Thymus (tissue), 11 donors: Measurements from ENCODE around the gene CPD. TPM values are rescaled to one million over a fixed set of nuclear protein-coding genes. Genes with fewer than 3 reads are reported as not detected.
"Not testable (repeated sequence)": the region's sequence is repeated elsewhere in the genome, so short reads cannot be mapped to it uniquely, and the experiment has no call there.

Experiments used
- DNase-seq, 9 donors: peaks; one replicate each; pipeline ENCODE4 v3.0.0-alpha.2; 2013; ENCODE audit warnings: low spot score in 9 of 9, low read depth in 6 of 9, missing footprints in 1 of 9
- H3K27ac ChIP-seq, 2 donors: one replicate each; pipeline ENCODE4 v1.5.1; 2013; ENCODE audit warnings: control low read depth in 1 of 2, low read depth in 1 of 2, low read length in 1 of 2, mild to moderate bottlenecking in 1 of 2, moderate library complexity in 1 of 2
- H3K27me3 ChIP-seq, 2 donors: one replicate each; pipeline ENCODE4 v1.5.1; 2013; ENCODE audit warnings: low read length in 1 of 2; ENCODE audit not compliant: control insufficient read depth in 2 of 2, insufficient read depth in 1 of 2
- H3K36me3 ChIP-seq, 2 donors: one replicate each; pipeline ENCODE4 v1.5.1; 2013; ENCODE audit warnings: low read length in 1 of 2, mild to moderate bottlenecking in 1 of 2, moderate library complexity in 1 of 2; ENCODE audit not compliant: control insufficient read depth in 2 of 2, insufficient read depth in 2 of 2
- H3K4me1 ChIP-seq, 2 donors: one replicate each; pipeline ENCODE4 v1.5.1; 2013; ENCODE audit warnings: low read length in 2 of 2; ENCODE audit not compliant: control insufficient read depth in 2 of 2, insufficient read depth in 2 of 2
- H3K4me3 ChIP-seq, 2 donors: one replicate each; pipeline ENCODE4 v1.5.1; 2013; ENCODE audit warnings: low read length in 2 of 2, control low read depth in 1 of 2, mild to moderate bottlenecking in 1 of 2
- H3K9me3 ChIP-seq, 2 donors: one replicate each; pipeline ENCODE4 v1.5.1; 2013; ENCODE audit warnings: low read length in 1 of 2, mild to moderate bottlenecking in 1 of 2; ENCODE audit not compliant: control insufficient read depth in 2 of 2, insufficient read depth in 1 of 2
- WGBS: extraction: QIAGEN DNeasy Blood & Tissue Kit; methylation state at CpG from one replicate; pipeline ENCODE4 v1.1.7; 2013; 5-methylcytosine and 5-hydroxymethylcytosine counted together
- polyA plus RNA-seq: library from polyadenylated mRNA; stranded (reverse); fragments of 200-250 nt; gene quantifications from one replicate; pipeline ENCODE4 v1.2.3, GENCODE V29; 2013
- total RNA-seq: library from RNA; stranded (reverse); fragments of 120-200 nt; gene quantifications from one replicate; pipeline ENCODE4 v1.2.4, GENCODE V29; 2013
- donor health status: healthy.

Gene CPD
- total and polyA plus RNA-seq, 2 donors, result 11.2 to 14.3 TPM

DNA sequence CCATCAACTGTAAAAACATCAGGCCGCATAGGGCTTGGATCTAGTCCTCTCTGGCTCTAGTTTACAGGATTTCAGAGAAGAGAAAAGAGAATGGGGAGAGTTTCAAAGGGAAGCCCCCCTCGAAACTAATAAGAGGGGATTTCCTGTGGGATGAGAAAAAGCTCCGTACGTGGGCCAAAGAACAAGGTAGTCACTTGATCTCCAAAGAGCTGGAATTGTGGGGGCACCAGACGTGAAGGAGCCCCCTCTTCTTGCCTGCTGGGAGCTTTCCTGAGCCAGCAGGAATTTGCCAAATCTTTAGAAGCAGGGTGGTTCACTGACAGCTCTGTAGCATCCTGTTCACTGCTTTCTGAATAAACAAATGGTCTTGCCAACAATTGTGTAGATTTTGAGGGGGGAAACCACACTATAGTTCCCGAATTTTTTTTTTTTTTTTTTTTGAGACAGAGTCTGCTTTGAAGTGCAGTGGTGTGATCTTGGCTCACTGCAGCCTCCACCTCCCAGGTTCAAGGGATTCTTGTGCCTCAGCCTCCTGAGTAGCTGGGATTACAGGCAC, 37.8 kb upstream of the CPD start:
- Histone ChIP-seq H3K36me3 (no peaks in the 10 kb centered on the region), H3K27me3 (no peaks in the 10 kb centered on the region), H3K4me1 (no peaks in the 10 kb centered on the region), H3K4me3 (no peak overlapping the region), H3K27ac (peak overlapping the region; percentile 40 to 45), H3K9me3 (no peaks in the 10 kb centered on the region)
- 83% methylated on average over 6 of the region's 6 CpGs for WGBS
- DNase-seq, result no peak

DNA sequence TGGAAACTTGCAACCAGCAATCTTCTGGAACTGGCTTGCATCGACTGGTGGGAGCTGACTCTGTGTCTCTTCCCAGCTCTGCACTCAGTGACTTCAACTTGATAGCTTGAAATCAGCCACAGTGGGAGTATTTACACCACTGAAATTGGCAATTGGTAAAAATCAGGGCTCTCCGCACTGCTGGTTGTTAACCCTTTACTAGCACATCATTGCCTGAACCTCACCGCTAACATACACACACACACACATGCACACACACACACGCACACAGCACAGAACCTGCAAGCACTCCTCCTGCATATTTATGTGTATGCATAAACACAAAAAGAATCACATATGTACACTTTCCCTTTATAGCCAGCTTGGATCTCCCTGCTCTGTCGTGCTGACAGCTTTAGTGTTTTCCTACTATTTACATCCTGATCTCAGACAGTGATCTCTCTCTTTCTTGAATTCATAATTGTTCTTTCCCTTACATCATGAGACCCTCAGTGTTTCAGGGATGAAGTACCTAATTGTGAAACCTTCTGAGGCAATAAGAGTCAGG, 37.0 kb upstream of the CPD start:
- H3K27ac ChIP-seq, result no peak overlapping the region
- H3K4me1 ChIP-seq, result no peaks in the 10 kb centered on the region
- 98% methylated on average over 5 of the region's 5 CpGs for WGBS

DNA sequence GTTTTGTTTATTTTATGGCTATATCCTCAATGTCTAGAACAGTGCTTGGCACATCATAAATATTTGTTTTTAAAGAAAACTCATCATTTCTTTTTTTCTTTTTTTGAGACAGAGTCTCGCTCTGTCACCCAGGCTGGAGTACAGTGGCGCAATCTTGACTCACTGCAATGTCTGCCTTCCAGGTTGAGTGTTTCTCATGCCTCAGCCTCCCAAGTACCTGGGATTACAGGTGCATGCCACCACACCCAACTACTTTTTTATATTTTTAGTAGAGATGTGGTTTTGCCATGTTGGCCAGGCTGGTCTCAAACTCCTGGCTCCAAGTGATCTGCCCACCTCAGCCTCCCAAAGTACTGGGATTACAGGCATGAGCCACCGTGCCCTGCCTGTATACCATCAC, 35.5 kb upstream of the CPD start:
- not testable (repeated sequence) for DNase-seq, H3K27me3 ChIP-seq, H3K4me3 ChIP-seq, H3K9me3 ChIP-seq, H3K27ac ChIP-seq, H3K36me3 ChIP-seq, H3K4me1 ChIP-seq
- WGBS, result 96% methylated on average over 3 of the region's 3 CpGs

More for the DNA sequence above, 37.0 kb upstream of the CPD start:
- no peak for DNase-seq
- no peaks in the 10 kb centered on the region for H3K9me3 ChIP-seq
- H3K4me3 ChIP-seq, result no peak overlapping the region
- H3K27me3 ChIP-seq, result no peaks in the 10 kb centered on the region
- H3K36me3 ChIP-seq, result no peaks in the 10 kb centered on the region

GRCh38 chr17:30343796-30344195, 34.9 kb upstream of the CPD start:
- no peaks in the 10 kb centered on the region for H3K36me3 ChIP-seq
- no peaks in the 10 kb centered on the region for H3K9me3 ChIP-seq
- 93% methylated on average over 4 of the region's 4 CpGs for WGBS
- H3K4me3 ChIP-seq, result no peak overlapping the region
- DNase-seq, result no peak
- H3K27ac ChIP-seq, result no peak overlapping the region
- no peaks in the 10 kb centered on the region for H3K4me1 ChIP-seq
- H3K27me3 ChIP-seq, result no peaks in the 10 kb centered on the region

DNA sequence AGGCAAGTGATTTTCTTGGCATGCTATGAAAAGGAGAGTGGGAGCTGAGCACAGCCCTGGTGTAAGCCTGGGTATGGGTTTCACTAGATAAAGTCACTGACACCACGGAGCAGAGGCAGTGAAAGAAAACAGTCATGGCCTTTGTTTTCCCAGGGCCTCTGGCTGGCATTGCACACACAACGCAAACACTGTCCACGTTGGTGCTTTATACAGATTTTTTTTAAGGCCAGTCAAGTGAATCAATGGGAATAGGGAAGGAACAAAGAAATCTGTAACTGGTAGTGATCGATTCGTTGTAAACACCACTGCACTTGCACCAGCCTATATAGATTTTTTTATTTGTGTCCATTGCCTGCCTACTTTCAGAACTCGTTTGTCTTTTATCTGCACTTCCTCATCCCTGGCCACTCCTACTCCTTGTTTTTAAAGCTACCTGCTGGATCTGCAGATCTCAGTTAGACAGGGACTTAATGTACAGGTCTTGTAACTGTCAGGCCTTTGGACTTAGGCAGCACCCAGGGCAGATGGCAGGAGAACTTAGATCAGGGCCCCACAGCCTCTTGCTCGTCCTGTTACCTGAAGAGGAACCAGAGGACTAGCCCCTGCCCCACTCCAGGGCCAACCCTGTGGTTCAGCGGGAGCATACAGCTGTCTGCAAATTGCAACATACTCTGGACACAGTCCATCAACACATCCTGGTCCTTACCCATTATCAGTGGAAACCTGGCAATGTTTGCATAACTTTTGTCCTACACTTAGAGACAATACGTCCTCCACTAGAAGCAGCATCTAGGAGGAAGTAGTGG, 34.2 kb upstream of the CPD start:
- WGBS, result 71% methylated on average over 9 of the region's 9 CpGs
- no peaks in the 10 kb centered on the region for H3K27me3 ChIP-seq
- no peaks in the 10 kb centered on the region for H3K4me1 ChIP-seq
- no peak overlapping the region for H3K4me3 ChIP-seq
- H3K9me3 ChIP-seq, result no peaks in the 10 kb centered on the region
- H3K36me3 ChIP-seq, result no peaks in the 10 kb centered on the region
- no peak for DNase-seq
- H3K27ac ChIP-seq, result peak overlapping the region in 1 of 2 donors; percentile 26

- Histone ChIP-seq H3K36me3 (no peaks in the 10 kb centered on the region), H3K4me1 (no peaks in the 10 kb centered on the region), H3K9me3 (no peaks in the 10 kb centered on the region), H3K4me3 (no peak overlapping the region), H3K27me3 (no peaks in the 10 kb centered on the region), H3K27ac (no peak overlapping the region)
- 98% methylated on average over 2 of the region's 2 CpGs for WGBS
- no peak for DNase-seq
Measured at GRCh38 chr17:30345089-30345433, 33.7 kb upstream of the CPD start.

GRCh38 chr17:30345527-30346075, 33.1 kb upstream of the CPD start:
- 97% methylated on average over 4 of the region's 4 CpGs for WGBS

GRCh38 chr17:30346221-30346795, 32.4 kb upstream of the CPD start:
- Histone ChIP-seq H3K9me3 (no peaks in the 10 kb centered on the region), H3K36me3 (no peaks in the 10 kb centered on the region), H3K27ac (no peak overlapping the region), H3K4me3 (no peak overlapping the region), H3K4me1 (no peaks in the 10 kb centered on the region), H3K27me3 (no peaks in the 10 kb centered on the region)
- no peak for DNase-seq
- 99% methylated on average over 3 of the region's 3 CpGs for WGBS

More at GRCh38 chr17:30345527-30346075, 33.1 kb upstream of the CPD start:
- no peak for DNase-seq
- H3K27me3 ChIP-seq, result no peaks in the 10 kb centered on the region
- no peak overlapping the region for H3K4me3 ChIP-seq
- no peaks in the 10 kb centered on the region for H3K4me1 ChIP-seq
- H3K27ac ChIP-seq, result peak overlapping the region in 1 of 2 donors; percentile 48
- no peaks in the 10 kb centered on the region for H3K36me3 ChIP-seq
- no peaks in the 10 kb centered on the region for H3K9me3 ChIP-seq

DNA sequence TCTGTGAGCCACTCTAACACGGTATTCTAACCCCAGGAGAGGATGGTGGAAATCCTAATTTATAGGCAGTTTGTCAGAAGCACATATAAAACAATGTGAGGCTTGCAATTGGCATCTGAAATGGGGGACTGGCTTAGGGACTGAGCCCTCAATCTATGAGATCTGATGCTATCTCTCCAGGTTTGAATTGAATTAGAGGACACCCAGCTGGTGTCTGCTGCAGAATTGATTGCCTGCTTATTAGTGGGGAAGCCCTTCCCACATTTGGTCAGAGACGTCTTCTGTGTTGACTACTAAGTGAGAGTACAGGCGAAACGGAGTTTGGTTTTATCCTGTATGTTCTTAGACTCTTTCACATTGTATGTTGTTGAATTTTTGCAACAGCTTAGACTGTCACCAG, 31.2 kb upstream of the CPD start:
- H3K36me3 ChIP-seq, result no peaks in the 10 kb centered on the region
- no peaks in the 10 kb centered on the region for H3K27me3 ChIP-seq
- H3K9me3 ChIP-seq, result peaks cover 0 to 3% of the 10 kb centered on the region in 2 donors
- H3K4me3 ChIP-seq, result no peak overlapping the region
- no peak for DNase-seq
- H3K27ac ChIP-seq, result no peak overlapping the region
- no peaks in the 10 kb centered on the region for H3K4me1 ChIP-seq
- WGBS, result 88% methylated on average over 4 of the region's 4 CpGs
